Measurements from ENCODE around the gene HDLBP.

Gene HDLBP

DNA sequence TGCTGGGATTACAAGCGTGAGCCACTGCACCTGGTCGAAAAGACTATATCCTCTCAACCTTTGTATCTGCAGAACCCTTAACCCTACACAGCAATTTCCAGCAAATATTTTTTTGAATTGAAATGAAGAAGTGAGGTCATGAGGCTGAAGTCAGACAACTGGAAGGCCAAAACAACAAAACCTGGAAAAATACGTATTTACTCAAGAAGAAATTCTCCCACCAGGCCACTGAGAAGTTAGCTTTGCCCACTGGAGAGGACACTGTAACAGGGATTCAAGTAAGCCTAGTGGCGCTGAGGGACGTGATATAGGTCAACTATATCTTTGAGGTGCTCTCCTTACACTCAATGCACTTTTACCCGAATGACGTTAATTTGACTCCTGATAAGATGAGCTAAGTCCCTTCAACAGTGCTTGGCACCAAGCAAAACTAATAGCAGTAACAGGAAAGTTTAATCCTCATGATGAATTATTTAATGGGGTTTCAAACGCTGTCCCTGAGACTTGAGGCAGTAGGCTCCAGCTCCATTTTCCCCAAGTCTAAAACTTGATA, 1.9 kb downstream of the HDLBP start:
- peak overlapping the region in 1 of 2 donors; percentile 90 for H3K4me3 ChIP-seq (replicated peaks in 1 of 2; ENCODE audit: low read depth in 2 of 2, low read length in 2 of 2)
- DNase-seq (ENCODE audit: low read depth in 2 of 2): no peak
- TF ChIP-seq, protein P1, sequence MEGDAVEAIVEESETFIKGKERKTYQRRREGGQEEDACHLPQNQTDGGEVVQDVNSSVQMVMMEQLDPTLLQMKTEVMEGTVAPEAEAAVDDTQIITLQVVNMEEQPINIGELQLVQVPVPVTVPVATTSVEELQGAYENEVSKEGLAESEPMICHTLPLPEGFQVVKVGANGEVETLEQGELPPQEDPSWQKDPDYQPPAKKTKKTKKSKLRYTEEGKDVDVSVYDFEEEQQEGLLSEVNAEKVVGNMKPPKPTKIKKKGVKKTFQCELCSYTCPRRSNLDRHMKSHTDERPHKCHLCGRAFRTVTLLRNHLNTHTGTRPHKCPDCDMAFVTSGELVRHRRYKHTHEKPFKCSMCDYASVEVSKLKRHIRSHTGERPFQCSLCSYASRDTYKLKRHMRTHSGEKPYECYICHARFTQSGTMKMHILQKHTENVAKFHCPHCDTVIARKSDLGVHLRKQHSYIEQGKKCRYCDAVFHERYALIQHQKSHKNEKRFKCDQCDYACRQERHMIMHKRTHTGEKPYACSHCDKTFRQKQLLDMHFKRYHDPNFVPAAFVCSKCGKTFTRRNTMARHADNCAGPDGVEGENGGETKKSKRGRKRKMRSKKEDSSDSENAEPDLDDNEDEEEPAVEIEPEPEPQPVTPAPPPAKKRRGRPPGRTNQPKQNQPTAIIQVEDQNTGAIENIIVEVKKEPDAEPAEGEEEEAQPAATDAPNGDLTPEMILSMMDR (IDR thresholded peaks at IDR 0.05; ENCODE audit: low read depth, low read length): no peak

DNA sequence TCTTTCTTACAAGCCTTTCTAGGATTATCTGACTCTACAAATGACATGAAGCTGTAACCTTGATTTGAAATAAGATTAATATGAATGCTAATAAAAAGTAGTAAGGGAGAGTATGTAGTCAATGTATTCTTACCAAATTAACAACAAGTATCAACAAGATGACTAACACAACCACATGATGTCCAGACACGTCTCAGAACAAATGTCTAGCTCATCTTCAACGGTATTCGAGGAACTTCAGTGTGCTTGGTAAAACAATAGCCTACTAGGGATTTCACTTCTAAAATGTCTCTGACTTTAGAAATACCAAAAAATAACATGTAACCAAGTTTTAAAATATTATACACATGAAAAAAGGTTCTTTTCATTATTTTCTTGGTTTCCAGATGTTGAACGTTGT, 3.4 kb downstream of the HDLBP start:
- DNase-seq (ENCODE audit: low read depth in 2 of 2): peak in 1 of 2 donors; percentile 80
- H3K4me3 ChIP-seq (replicated peaks in 1 of 2; ENCODE audit: low read depth in 2 of 2, low read length in 2 of 2): no peak overlapping the region
- TF ChIP-seq, protein P1 (IDR thresholded peaks at IDR 0.05; ENCODE audit: low read depth, low read length): no peak

DNA sequence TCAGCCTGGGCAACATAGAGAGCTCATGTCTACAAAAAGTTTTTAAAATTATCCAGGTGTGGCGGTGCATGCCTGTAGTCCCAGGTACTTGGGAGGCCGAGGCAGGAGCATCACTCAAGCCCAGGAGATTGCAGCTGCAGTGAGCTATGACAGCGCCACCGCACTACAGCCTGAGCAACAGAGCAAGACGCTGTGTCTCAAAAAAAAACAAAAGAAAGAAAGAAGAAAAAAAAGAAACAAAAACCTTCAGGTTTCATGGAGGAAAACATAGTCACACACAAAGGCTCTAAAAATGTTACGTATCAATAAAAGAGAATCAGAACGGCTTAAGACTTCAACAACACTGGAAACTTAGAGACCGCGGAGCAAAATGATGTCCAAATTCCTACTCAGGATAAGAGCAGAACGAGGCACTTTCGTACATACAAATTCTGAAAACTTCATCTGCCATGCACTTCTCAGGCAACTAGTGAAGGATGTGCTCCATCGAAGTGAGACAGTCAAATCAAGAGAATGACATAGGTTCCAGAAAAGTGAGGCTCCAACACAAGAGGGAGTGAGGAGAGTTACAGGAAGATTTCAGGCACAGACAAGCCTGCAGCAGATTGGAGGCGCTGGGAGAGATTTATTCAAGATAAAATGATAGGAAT, 4.4 kb downstream of the HDLBP start:
- TF ChIP-seq, protein P1 (IDR thresholded peaks at IDR 0.05; ENCODE audit: low read depth, low read length): no peak
- no peak overlapping the region for H3K4me3 ChIP-seq (replicated peaks in 1 of 2; ENCODE audit: low read depth in 2 of 2, low read length in 2 of 2)
- no peak for DNase-seq (ENCODE audit: low read depth in 2 of 2)

DNA sequence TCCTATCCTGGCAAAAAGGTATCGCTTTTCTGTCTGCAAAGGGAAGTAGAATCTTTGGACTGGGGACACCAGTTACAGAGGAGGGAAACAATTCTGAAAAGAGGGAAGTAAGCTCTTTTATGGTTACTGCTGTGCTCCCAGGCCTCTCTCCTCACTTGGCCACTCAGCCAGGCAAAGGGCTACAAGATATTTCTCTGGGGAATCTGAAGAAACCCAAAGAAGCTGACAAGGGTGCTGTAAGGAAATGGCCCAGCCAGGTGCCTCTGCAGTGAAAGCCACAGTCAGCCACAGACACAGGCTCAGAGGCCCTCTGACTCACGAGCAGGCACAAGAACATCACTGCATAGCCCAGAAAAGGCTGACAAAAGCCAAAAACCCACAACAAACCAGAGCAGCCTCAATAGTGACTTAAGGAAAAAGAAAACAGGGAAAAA, 5.8 kb downstream of the HDLBP start:
- TF ChIP-seq, protein P1 (IDR thresholded peaks at IDR 0.05; ENCODE audit: low read depth, low read length): no peak
- H3K4me3 ChIP-seq (replicated peaks in 1 of 2; ENCODE audit: low read depth in 2 of 2, low read length in 2 of 2): no peak overlapping the region
- DNase-seq (ENCODE audit: low read depth in 2 of 2): peak in 1 of 2 donors; percentile 65

DNA sequence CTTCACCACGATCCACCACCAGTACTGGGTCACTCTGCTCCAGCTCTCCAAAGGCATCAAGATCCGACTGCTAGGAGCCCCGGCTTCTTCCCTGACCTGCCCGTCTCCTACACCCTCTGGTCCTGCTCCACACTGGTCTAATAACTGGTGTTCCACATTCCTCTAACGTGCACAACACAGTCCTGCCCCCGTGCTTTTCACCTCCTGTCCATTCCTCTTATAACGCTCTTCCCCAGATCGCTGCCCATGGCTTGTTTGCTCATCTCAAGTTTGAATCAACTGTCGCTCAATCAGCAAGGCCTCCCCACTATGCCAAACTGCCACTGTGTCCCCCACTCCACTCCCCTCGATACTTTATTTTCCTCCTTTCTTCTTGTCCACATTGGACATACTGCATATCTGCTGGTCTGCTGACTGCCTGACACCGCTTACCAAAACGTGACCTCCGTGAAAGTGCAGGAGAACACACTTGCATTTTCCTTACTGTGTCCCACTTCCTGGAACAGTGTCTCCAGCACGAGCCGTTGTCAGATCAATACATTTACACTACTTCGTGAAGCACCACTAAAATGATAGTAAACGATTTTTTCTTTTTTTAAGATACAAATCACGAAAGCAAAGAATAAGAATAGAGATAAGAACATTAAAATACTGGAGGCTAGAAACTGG, 6.5 kb downstream of the HDLBP start:
- no peak for DNase-seq (ENCODE audit: low read depth in 2 of 2)
- TF ChIP-seq, protein P1 (IDR thresholded peaks at IDR 0.05; ENCODE audit: low read depth, low read length): no peak
- H3K4me3 ChIP-seq (replicated peaks in 1 of 2; ENCODE audit: low read depth in 2 of 2, low read length in 2 of 2): no peak overlapping the region

DNA sequence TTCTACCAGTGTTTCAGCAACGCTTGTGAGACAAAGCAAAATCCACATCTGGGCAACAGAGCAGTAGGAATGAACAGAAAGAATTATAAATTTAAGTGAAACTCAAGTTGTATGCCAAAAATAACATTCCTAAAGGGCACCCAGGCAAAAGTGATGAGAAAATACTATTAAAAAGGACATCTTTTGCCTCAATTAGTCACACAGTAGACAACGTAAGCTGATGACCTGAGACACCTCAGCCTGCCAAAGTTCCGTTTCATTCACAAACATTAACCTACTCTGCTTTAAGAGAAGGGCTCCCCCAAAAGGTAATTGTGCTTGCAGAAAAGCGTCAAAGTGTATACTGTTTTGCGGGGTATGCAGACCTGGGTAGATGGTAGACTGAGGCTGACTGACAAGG, 7.2 kb downstream of the HDLBP start:
- peak in 1 of 2 donors; percentile 29 for DNase-seq (ENCODE audit: low read depth in 2 of 2)
- TF ChIP-seq, protein P1 (IDR thresholded peaks at IDR 0.05; ENCODE audit: low read depth, low read length): no peak
- H3K4me3 ChIP-seq (replicated peaks in 1 of 2; ENCODE audit: low read depth in 2 of 2, low read length in 2 of 2): no peak overlapping the region
